Measurements from ENCODE around the gene CCDC157. TPM values are rescaled to one million over a fixed set of nuclear protein-coding genes. Genes with fewer than 3 reads are reported as not detected.

CCDC157 gene
- total and polyA plus RNA-seq, 12 donors: 0.48 to 9.9 (median 2.8) TPM

DNA sequence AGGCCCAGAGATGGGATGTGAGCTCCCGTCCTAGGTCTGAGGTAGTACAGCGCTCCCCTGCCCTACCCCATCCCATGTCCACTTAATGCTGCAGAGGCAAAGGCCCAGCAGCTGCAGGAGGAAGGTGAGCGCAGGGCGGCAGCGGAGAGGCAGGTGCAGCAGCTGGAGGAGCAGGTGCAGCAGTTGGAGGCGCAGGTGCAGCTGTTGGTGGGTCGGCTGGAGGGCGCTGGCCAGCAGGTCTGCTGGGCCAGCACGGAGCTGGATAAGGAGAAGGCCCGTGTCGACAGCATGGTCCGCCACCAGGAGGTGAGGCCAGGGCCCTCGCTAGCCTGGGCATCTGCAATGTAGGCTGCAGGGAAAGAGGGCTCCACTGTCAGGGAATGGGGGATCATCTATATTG lies 15.2 kb downstream of the CCDC157 start:
- Histone ChIP-seq H3K4me1 (replicated peaks in 1 of 2) (peaks cover 0 to 4% of the 10 kb centered on the region in 2 donors), H3K9me3 (replicated peaks in 1 of 3) (no peaks in the 10 kb centered on the region), H3K27ac (no peak overlapping the region), H3K36me3 (replicated peaks in 1 of 2) (no peaks in the 10 kb centered on the region), H3K4me3 (no peak overlapping the region), H3K27me3 (no peaks in the 10 kb centered on the region)
- TF ChIP-seq POLR2A (IDR thresholded peaks at IDR 0.05): no peak
- TF ChIP-seq, protein P1, sequence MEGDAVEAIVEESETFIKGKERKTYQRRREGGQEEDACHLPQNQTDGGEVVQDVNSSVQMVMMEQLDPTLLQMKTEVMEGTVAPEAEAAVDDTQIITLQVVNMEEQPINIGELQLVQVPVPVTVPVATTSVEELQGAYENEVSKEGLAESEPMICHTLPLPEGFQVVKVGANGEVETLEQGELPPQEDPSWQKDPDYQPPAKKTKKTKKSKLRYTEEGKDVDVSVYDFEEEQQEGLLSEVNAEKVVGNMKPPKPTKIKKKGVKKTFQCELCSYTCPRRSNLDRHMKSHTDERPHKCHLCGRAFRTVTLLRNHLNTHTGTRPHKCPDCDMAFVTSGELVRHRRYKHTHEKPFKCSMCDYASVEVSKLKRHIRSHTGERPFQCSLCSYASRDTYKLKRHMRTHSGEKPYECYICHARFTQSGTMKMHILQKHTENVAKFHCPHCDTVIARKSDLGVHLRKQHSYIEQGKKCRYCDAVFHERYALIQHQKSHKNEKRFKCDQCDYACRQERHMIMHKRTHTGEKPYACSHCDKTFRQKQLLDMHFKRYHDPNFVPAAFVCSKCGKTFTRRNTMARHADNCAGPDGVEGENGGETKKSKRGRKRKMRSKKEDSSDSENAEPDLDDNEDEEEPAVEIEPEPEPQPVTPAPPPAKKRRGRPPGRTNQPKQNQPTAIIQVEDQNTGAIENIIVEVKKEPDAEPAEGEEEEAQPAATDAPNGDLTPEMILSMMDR (IDR thresholded peaks at IDR 0.05): no peak
- WGBS, 4 donors: 88 to 93% (median 91%) methylated on average over 9 to 13 of the region's 13 CpGs
- DNase-seq: no peak
- intact Hi-C loops (cut with DNase I): no loop called here

DNA sequence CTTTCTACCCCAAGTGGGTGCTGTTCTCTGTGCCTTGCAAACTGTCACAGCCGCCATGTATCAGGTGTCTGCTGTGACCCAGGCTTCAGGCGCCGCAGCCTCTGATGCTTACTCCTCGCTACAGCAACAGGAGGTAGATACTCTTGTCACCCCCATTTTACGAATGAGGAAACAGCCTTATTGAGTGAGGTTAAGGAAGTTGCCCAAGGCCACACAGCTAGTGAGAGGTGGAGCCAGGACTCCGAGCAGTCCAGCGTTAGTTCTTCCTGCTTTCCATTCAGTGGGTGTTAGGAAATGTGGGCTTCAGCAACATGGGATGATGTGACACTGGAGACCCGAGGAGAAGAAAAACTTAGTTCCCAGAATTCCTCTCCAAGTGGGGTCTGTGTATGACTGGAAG lies 16.1 kb downstream of the CCDC157 start:
- DNase-seq: no peak
- intact Hi-C loops (cut with DNase I): no loop called here
- Histone ChIP-seq H3K4me3 (no peak overlapping the region), H3K4me1 (replicated peaks in 1 of 2) (peaks cover 0 to 4% of the 10 kb centered on the region in 2 donors), H3K27me3 (no peaks in the 10 kb centered on the region), H3K27ac (no peak overlapping the region), H3K36me3 (replicated peaks in 1 of 2) (no peaks in the 10 kb centered on the region), H3K9me3 (replicated peaks in 1 of 3) (no peaks in the 10 kb centered on the region)
- 56 to 71% (median 58%) methylated on average over 6 to 8 of the region's 8 CpGs for WGBS, 4 donors
- TF ChIP-seq, protein P1 (IDR thresholded peaks at IDR 0.05): no peak
- TF ChIP-seq POLR2A (IDR thresholded peaks at IDR 0.05): no peak

DNA sequence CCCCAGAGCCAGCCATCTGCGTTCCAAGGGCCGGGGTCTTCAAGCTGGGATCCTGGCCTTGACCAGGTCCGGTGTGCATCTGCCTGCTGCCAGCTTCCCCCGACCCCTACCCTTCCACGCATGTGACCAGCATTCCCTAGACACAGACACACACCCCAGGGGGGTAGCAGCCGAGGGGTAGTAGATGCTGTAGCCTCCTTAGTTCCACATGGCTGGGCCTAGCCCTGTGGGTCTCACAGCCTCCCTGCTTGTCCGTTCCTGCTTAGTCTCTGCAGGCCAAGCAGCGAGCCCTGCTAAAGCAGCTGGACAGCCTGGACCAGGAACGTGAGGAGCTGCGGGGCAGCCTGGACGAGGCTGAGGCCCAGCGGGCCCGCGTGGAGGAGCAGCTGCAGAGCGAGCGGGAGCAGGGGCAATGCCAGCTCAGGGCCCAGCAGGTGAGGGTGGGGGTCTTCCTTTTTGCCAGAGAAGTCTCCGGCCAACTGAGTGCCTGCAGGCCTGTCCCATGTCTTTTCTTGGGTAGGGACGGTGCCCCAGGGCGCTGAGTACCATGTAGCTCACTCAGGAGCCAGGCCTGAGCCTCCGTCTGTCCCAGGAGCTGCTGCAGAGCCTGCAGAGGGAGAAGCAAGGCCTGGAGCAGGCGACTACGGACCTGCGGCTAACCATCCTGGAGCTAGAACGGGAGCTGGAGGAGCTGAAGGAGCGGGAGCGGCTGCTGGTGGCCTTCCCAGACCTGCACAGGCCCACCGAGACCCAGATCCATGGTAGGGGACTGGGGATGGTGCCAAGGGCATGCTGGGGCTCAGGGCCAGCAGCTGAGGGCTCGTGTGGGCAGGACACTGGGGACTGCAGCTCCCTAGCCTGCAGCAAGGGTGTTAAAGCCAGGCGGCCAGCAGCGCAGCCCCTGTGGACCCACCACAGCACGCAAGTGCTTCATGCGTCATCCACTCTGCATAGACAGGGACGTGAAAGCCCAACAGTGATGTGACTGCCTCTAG lies 16.8 kb downstream of the CCDC157 start:
- WGBS, 4 donors: 84 to 89% (median 88%) methylated on average over 21 to 33 of the region's 33 CpGs
- TF ChIP-seq, protein P1 (IDR thresholded peaks at IDR 0.05): no peak
- no peak for TF ChIP-seq POLR2A (IDR thresholded peaks at IDR 0.05)
- Histone ChIP-seq H3K4me3 (no peak overlapping the region), H3K4me1 (replicated peaks in 1 of 2) (peaks cover 0 to 4% of the 10 kb centered on the region in 2 donors), H3K9me3 (replicated peaks in 1 of 3) (no peaks in the 10 kb centered on the region), H3K27ac (no peak overlapping the region), H3K27me3 (no peaks in the 10 kb centered on the region), H3K36me3 (replicated peaks in 1 of 2) (no peaks in the 10 kb centered on the region)
- intact Hi-C loops (cut with DNase I): no loop called here
- no peak for DNase-seq

DNA sequence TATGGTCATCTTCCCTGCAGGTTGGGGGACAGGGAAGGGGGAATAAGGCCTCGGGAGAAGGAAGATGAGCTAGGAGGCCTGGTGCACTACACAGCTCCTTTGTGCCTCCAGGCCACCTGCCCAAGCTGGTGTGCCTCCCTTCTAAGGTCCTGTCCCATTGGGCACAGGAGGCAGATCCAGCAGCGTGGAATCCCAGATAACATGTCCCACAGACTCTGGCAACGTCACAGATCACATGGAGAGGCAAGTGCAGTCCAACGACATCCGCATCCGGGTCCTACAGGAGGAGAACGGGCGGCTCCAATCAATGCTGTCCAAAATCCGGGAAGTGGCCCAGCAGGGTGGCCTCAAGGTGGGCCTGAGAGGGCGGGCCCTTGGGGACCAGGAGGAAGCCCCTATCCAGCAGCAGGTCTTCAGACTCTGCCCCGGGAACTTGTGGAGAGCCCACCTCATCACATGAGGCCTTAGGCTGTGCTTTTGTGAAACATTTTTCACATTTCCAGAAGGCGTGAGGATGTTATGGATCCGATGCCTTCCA lies 18.6 kb downstream of the CCDC157 start:
- TF ChIP-seq, protein P1 (IDR thresholded peaks at IDR 0.05): no peak
- no peak for TF ChIP-seq POLR2A (IDR thresholded peaks at IDR 0.05)
- Histone ChIP-seq H3K36me3 (replicated peaks in 1 of 2) (no peaks in the 10 kb centered on the region), H3K27ac (no peak overlapping the region), H3K9me3 (replicated peaks in 1 of 3) (no peaks in the 10 kb centered on the region), H3K27me3 (no peaks in the 10 kb centered on the region), H3K4me3 (no peak overlapping the region), H3K4me1 (replicated peaks in 1 of 2) (peaks cover 0 to 4% of the 10 kb centered on the region in 2 donors)
- 91 to 98% (median 93%) methylated on average over 7 to 13 of the region's 13 CpGs for WGBS, 4 donors
- no peak for DNase-seq
- intact Hi-C loops (cut with DNase I): no loop called here
